ENCODE results near the gene GAS2. TPM values are rescaled to one million over a fixed set of nuclear protein-coding genes. Genes with fewer than 3 reads are reported as not detected.

Gene GAS2
- total RNA-seq, 2 experiments from 2014 or later, result 1.8 to 4.1 TPM

DNA sequence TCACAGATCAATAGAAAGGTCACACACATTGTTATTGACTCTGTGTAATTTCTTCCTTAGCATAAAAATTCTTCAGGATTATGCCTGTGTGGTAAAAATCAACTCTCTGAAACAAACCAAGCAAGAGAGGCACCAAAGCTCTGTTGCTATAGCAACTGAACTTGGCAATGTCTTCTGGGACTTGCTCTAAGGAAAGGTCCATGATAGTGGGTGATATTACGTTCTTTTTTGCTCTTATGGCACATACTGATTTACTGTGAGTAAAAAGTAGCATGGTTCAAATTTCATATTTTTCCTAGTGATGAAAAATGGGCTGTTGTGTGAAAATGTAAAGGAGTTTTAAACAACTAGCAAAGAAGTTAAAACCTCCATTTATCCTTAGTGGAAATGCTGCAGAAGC, 96.8 kb downstream of the GAS2 start:
- BruUV-seq (replicated peaks), result no TSS peak
- no peak overlapping the region for H3K27ac ChIP-seq (ENCODE audit: low read depth, low read length, poor library complexity, severe bottlenecking)
- POLR2A ChIA-PET, result interaction anchor here (0.6 kb wide), 1 partner anchor 90 kb away, joined by 4 read pairs; no protein-coding TSS in a partner anchor

DNA sequence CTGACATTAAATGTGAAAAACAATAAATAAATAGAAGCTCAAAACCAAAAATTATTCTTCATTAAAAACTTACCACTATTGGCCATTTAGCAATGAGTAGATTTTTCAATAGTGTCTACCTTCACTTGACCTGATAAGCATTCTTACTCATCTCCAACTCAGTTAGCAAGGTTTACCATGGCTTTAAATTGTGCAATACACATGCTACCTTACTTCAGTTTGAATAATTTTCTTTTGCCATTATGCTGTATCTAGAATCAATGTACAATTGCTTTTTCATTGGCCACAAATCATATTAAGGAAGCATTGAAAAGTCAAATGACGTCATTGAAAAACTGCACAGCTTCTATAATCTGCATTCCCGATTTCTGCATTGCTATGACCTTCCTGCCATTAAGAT, 98.3 kb downstream of the GAS2 start:
- H3K4me1 ChIP-seq (ENCODE audit: insufficient read depth, low read length, poor library complexity, severe bottlenecking), result no peaks in the 10 kb centered on the region
- H3K4me2 ChIP-seq (ENCODE audit: low read length), result no peak overlapping the region
- BruUV-seq (replicated peaks), result no TSS peak
- no peaks in the 10 kb centered on the region for H3K79me2 ChIP-seq (ENCODE audit: insufficient read depth, low read depth, low read length)
- no peaks in the 10 kb centered on the region for H3K9me2 ChIP-seq (ENCODE audit: insufficient read depth, low read length)
- no peaks in the 10 kb centered on the region for H3K36me3 ChIP-seq (ENCODE audit: insufficient read depth, low read length)
- TF ChIP-seq, protein P1, sequence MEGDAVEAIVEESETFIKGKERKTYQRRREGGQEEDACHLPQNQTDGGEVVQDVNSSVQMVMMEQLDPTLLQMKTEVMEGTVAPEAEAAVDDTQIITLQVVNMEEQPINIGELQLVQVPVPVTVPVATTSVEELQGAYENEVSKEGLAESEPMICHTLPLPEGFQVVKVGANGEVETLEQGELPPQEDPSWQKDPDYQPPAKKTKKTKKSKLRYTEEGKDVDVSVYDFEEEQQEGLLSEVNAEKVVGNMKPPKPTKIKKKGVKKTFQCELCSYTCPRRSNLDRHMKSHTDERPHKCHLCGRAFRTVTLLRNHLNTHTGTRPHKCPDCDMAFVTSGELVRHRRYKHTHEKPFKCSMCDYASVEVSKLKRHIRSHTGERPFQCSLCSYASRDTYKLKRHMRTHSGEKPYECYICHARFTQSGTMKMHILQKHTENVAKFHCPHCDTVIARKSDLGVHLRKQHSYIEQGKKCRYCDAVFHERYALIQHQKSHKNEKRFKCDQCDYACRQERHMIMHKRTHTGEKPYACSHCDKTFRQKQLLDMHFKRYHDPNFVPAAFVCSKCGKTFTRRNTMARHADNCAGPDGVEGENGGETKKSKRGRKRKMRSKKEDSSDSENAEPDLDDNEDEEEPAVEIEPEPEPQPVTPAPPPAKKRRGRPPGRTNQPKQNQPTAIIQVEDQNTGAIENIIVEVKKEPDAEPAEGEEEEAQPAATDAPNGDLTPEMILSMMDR (conservative IDR thresholded peaks at IDR 0.05; ENCODE audit: low read length), result no peak
- no peak for TF ChIP-seq EZH2phosphoT487 (IDR thresholded peaks at IDR 0.05; ENCODE audit: borderline replicate concordance, low read depth, low read length)
- intact Hi-C loops (cut with micrococcal nuclease; ENCODE audit: unreplicated experiment), result no loop called here
- no peaks in the 10 kb centered on the region for H3K9me3 ChIP-seq (ENCODE audit: low read length)
- no peak overlapping the region for H3K27ac ChIP-seq (ENCODE audit: low read depth, low read length, poor library complexity, severe bottlenecking)
- POLR2A ChIA-PET, result interaction anchor here (0.6 kb wide), 1 partner anchor 17 kb away, joined by 5 read pairs; no protein-coding TSS in a partner anchor
- no peak for DNase-seq (ENCODE audit: low spot score)
- no peak overlapping the region for H3K4me3 ChIP-seq (ENCODE audit: low read depth, low read length, poor library complexity, severe bottlenecking)
- CTCF ChIA-PET (ENCODE audit: unreplicated experiment), result no interaction called here
- no peak overlapping the region for H2AFZ ChIP-seq (ENCODE audit: low read length)
- H4K20me1 ChIP-seq (ENCODE audit: insufficient read depth, low read length), result no peaks in the 10 kb centered on the region

More for the DNA sequence above, 96.8 kb downstream of the GAS2 start:
- Histone ChIP-seq H3K36me3 (ENCODE audit: insufficient read depth, low read length) (no peaks in the 10 kb centered on the region), H2AFZ (ENCODE audit: low read length) (no peak overlapping the region), H3K4me2 (ENCODE audit: low read length) (no peak overlapping the region), H4K20me1 (ENCODE audit: insufficient read depth, low read length) (no peaks in the 10 kb centered on the region), H3K4me1 (ENCODE audit: insufficient read depth, low read length, poor library complexity, severe bottlenecking) (no peaks in the 10 kb centered on the region), H3K9me3 (ENCODE audit: low read length) (no peaks in the 10 kb centered on the region), H3K9me2 (ENCODE audit: insufficient read depth, low read length) (no peaks in the 10 kb centered on the region), H3K4me3 (ENCODE audit: low read depth, low read length, poor library complexity, severe bottlenecking) (no peak overlapping the region), H3K79me2 (ENCODE audit: insufficient read depth, low read depth, low read length) (no peaks in the 10 kb centered on the region)
- intact Hi-C loops (cut with micrococcal nuclease; ENCODE audit: unreplicated experiment), result no loop called here
- CTCF ChIA-PET (ENCODE audit: unreplicated experiment), result no interaction called here
- TF ChIP-seq EZH2phosphoT487 (IDR thresholded peaks at IDR 0.05; ENCODE audit: borderline replicate concordance, low read depth, low read length), result no peak
- TF ChIP-seq, protein P1 (conservative IDR thresholded peaks at IDR 0.05; ENCODE audit: low read length), result no peak
- no peak for DNase-seq (ENCODE audit: low spot score)

DNA sequence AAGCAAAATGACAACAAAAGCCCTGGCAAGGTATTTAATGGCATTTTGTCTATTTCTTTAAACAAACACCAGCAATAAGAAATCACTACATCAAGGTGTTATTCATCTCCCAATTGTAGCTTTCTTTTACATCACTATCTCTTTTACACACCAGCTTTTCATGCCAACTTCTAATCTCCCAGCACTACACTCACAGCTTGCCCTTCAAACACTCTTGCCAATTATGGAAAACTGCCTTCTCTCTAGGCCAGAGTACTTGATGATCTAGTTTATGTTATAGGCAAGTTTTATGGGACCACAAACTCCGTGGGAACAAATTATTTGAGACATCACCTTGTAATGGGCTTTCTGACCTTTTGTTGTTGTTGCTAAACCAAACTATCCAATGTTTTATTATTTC, 101.9 kb downstream of the GAS2 start:
- Histone ChIP-seq H3K9me2 (ENCODE audit: insufficient read depth, low read length) (no peaks in the 10 kb centered on the region), H3K79me2 (ENCODE audit: insufficient read depth, low read depth, low read length) (no peaks in the 10 kb centered on the region), H2AFZ (ENCODE audit: low read length) (no peak overlapping the region), H3K4me3 (ENCODE audit: low read depth, low read length, poor library complexity, severe bottlenecking) (no peak overlapping the region), H3K4me1 (ENCODE audit: insufficient read depth, low read length, poor library complexity, severe bottlenecking) (no peaks in the 10 kb centered on the region), H3K9me3 (ENCODE audit: low read length) (no peaks in the 10 kb centered on the region), H3K4me2 (ENCODE audit: low read length) (no peak overlapping the region), H3K27ac (ENCODE audit: low read depth, low read length, poor library complexity, severe bottlenecking) (no peak overlapping the region), H4K20me1 (ENCODE audit: insufficient read depth, low read length) (no peaks in the 10 kb centered on the region), H3K36me3 (ENCODE audit: insufficient read depth, low read length) (no peaks in the 10 kb centered on the region)
- DNase-seq (ENCODE audit: low spot score), result no peak
- no peak for TF ChIP-seq EZH2phosphoT487 (IDR thresholded peaks at IDR 0.05; ENCODE audit: borderline replicate concordance, low read depth, low read length)
- TF ChIP-seq, protein P1 (conservative IDR thresholded peaks at IDR 0.05; ENCODE audit: low read length), result no peak
- ChIA-PET CTCF (ENCODE audit: unreplicated experiment) (no interaction called here), POLR2A (interaction anchor here (1.4 kb wide), 1 partner anchor 13 kb away, joined by 5 read pairs; no protein-coding TSS in a partner anchor)
- intact Hi-C loops (cut with micrococcal nuclease; ENCODE audit: unreplicated experiment), result no loop called here
- no TSS peak for BruUV-seq (replicated peaks)

Data from OCI-LY7 (cell line).